WTC11 (cell line): ENCODE data around the gene UGGT1. TPM values are rescaled to one million over a fixed set of nuclear protein-coding genes. Genes with fewer than 3 reads are reported as not detected.

Experiments used
- ATAC-seq: fragments of 200-7000 bp; cut with Tn5 transposase; 2 replicates; pipeline ENCODE4 v1.10.0; 2021; ENCODE audit warnings: mild to moderate bottlenecking, moderate library complexity
- CTCF ChIA-PET: fragments of 300-600 bp; sonication (Branson Sonifier 250); formaldehyde crosslinking; loops from one replicate; lab custom pipeline; 2021; ENCODE audit warnings: antibody characterized with exemption; lab: Charles Lee
- POLR2A ChIA-PET: fragments of 350-600 bp; sonication (Branson Sonifier 250); formaldehyde crosslinking; loops from one replicate; lab custom pipeline; 2021; ENCODE audit warnings: antibody characterized with exemption; lab: Charles Lee
- DNase-seq: peaks from one replicate; pipeline ENCODE4 v3.0.0; 2021; ENCODE audit warnings: low spot score
- H3K27ac Mint-ChIP-seq: 2 replicates; pipeline ENCODE4 v1.8.0; 2021; ENCODE audit warnings: mixed read lengths
- H3K27me3 Mint-ChIP-seq: 2 replicates; pipeline ENCODE4 v1.8.0; 2021; ENCODE audit warnings: low read depth, mild to moderate bottlenecking, moderate library complexity, mixed read lengths
- H3K36me3 Mint-ChIP-seq: 2 replicates; pipeline ENCODE4 v1.8.0; 2021; ENCODE audit warnings: mixed read lengths
- H3K4me1 Mint-ChIP-seq: 2 replicates; pipeline ENCODE4 v1.8.0; 2022; ENCODE audit warnings: mixed read lengths
- H3K4me3 Mint-ChIP-seq: 2 replicates; pipeline ENCODE4 v1.8.0; 2021; ENCODE audit warnings: mild to moderate bottlenecking, moderate library complexity, mixed read lengths
- H3K9me3 Mint-ChIP-seq: 2 replicates; pipeline ENCODE4 v1.8.0; 2021; ENCODE audit warnings: mixed read lengths
- AR ChIP-seq: fragments of 250-450 bp; sonication (Bioruptor Pico); IDR thresholded peaks from 2 replicates; pipeline ENCODE4 v1.9.0; 2021; ENCODE audit warnings: mild to moderate bottlenecking
- ATF6 ChIP-seq: sonication (generic); formaldehyde crosslinking; IDR thresholded peaks from 2 replicates; pipeline ENCODE4 v1.8.1; 2023; ENCODE audit warnings: mild to moderate bottlenecking, missing genetic modification reagents
- CBFB ChIP-seq: sonication (generic); formaldehyde crosslinking; IDR thresholded peaks from 2 replicates; pipeline ENCODE4 v1.8.1; 2022; ENCODE audit warnings: mild to moderate bottlenecking, low read depth, missing genetic modification reagents
- ERG ChIP-seq: fragments of 250-450 bp; sonication (Bioruptor Pico); IDR thresholded peaks from 2 replicates; pipeline ENCODE4 v1.8.0; 2021; ENCODE audit warnings: mild to moderate bottlenecking
- ESRRA ChIP-seq: sonication (generic); formaldehyde crosslinking; IDR thresholded peaks from 2 replicates; pipeline ENCODE4 v1.8.1; 2022; ENCODE audit warnings: mild to moderate bottlenecking, missing genetic modification reagents, borderline replicate concordance
- FOXP1 ChIP-seq: sonication (generic); formaldehyde crosslinking; IDR thresholded peaks from 2 replicates; pipeline ENCODE4 v1.8.0; 2022; ENCODE audit warnings: missing genetic modification reagents, mild to moderate bottlenecking, moderate library complexity, borderline replicate concordance
- KAT7 ChIP-seq: sonication (generic); formaldehyde crosslinking; IDR thresholded peaks from 2 replicates; pipeline ENCODE4 v1.8.1; 2023; ENCODE audit warnings: missing genetic modification reagents, mild to moderate bottlenecking, borderline replicate concordance
- MAX ChIP-seq: sonication (generic); formaldehyde crosslinking; IDR thresholded peaks from 2 replicates; pipeline ENCODE4 v1.8.0; 2022; ENCODE audit warnings: mild to moderate bottlenecking, missing genetic modification reagents
- NFATC4 ChIP-seq: fragments of 250-450 bp; sonication (Bioruptor Pico); IDR thresholded peaks from 2 replicates; pipeline ENCODE4 v1.9.0; 2021; ENCODE audit warnings: mild to moderate bottlenecking
- RORB ChIP-seq: fragments of 250-450 bp; sonication (Bioruptor Pico); IDR thresholded peaks from 2 replicates; pipeline ENCODE4 v1.9.0; 2021; ENCODE audit warnings: mild to moderate bottlenecking
- SMAD4 ChIP-seq: sonication (generic); formaldehyde crosslinking; IDR thresholded peaks from 2 replicates; pipeline ENCODE4 v1.8.0; 2022; ENCODE audit warnings: mild to moderate bottlenecking, missing genetic modification reagents
- SOX15 ChIP-seq: fragments of 250-450 bp; sonication (Bioruptor Pico); IDR thresholded peaks from 2 replicates; pipeline ENCODE4 v1.9.0; 2021; ENCODE audit warnings: mild to moderate bottlenecking
- USF2 ChIP-seq: sonication (generic); formaldehyde crosslinking; IDR thresholded peaks from 2 replicates; pipeline ENCODE4 v1.8.1; 2023; ENCODE audit warnings: mild to moderate bottlenecking, missing genetic modification reagents, moderate library complexity
- ZBTB21 ChIP-seq: sonication (generic); formaldehyde crosslinking; IDR thresholded peaks from 2 replicates; pipeline ENCODE4 v1.8.1; 2023; ENCODE audit warnings: mild to moderate bottlenecking, missing genetic modification reagents, borderline replicate concordance
- ZBTB43 ChIP-seq: sonication (generic); formaldehyde crosslinking; IDR thresholded peaks from 2 replicates; pipeline ENCODE4 v1.8.1; 2023; ENCODE audit warnings: mild to moderate bottlenecking, missing genetic modification reagents
- ZNF219 ChIP-seq: sonication (generic); formaldehyde crosslinking; IDR thresholded peaks from 2 replicates; pipeline ENCODE4 v1.8.0; 2023; ENCODE audit warnings: missing genetic modification reagents, mild to moderate bottlenecking, borderline replicate concordance
- ZNF263 ChIP-seq: sonication (generic); formaldehyde crosslinking; IDR thresholded peaks from 2 replicates; pipeline ENCODE4 v1.8.1; 2022; ENCODE audit warnings: low read depth, mild to moderate bottlenecking, moderate library complexity, missing genetic modification reagents
- ZNF281 ChIP-seq: sonication (generic); formaldehyde crosslinking; IDR thresholded peaks from 2 replicates; pipeline ENCODE4 v1.8.0; 2023; ENCODE audit warnings: mild to moderate bottlenecking, missing genetic modification reagents
- ZNF416 ChIP-seq: fragments of 250-450 bp; sonication (Bioruptor Pico); IDR thresholded peaks from 2 replicates; pipeline ENCODE4 v1.9.0; 2021; ENCODE audit warnings: mild to moderate bottlenecking, inconsistent platforms
- ZNF671 ChIP-seq: fragments of 250-450 bp; sonication (Bioruptor Pico); IDR thresholded peaks from 2 replicates; pipeline ENCODE4 v1.8.0; 2021; ENCODE audit warnings: mild to moderate bottlenecking
- total RNA-seq: library from RNA; stranded (reverse); gene quantifications from 3 replicates; pipeline ENCODE4 v1.2.3, GENCODE V29; 2021

The UGGT1 gene
- total RNA-seq, 1 experiment from 2014 or later = 57.9 TPM

- ATAC-seq = no peak
- peaks cover 32% of the 10 kb centered on the region for H3K36me3 Mint-ChIP-seq
- ChIA-PET POLR2A (no interaction called here), CTCF (no interaction called here)
- H3K4me3 Mint-ChIP-seq = no peak overlapping the region
- no peak overlapping the region for H3K27ac Mint-ChIP-seq
- no peak for TF ChIP-seq CBFB
- no peak for TF ChIP-seq ZBTB21 (CRISPR knock-in tag)
- TF ChIP-seq ESRRA (CRISPR knock-in tag) = no peak
- TF ChIP-seq ZNF263 = no peak
- no peak for TF ChIP-seq MAX (CRISPR knock-in tag)
- H3K9me3 Mint-ChIP-seq = no peaks in the 10 kb centered on the region
- no peaks in the 10 kb centered on the region for H3K4me1 Mint-ChIP-seq
- no peaks in the 10 kb centered on the region for H3K27me3 Mint-ChIP-seq
- no peak for DNase-seq
Observed at GRCh38 chr2:128156812-128157211, 65.8 kb downstream of the UGGT1 start.

- peaks cover 35% of the 10 kb centered on the region for H3K36me3 Mint-ChIP-seq
- no peak overlapping the region for H3K27ac Mint-ChIP-seq
- POLR2A ChIA-PET = no interaction called here
- no peak for DNase-seq
- no peak overlapping the region for H3K4me3 Mint-ChIP-seq
- no peaks in the 10 kb centered on the region for H3K4me1 Mint-ChIP-seq
- TF ChIP-seq FOXP1 (CRISPR knock-in tag) = no peak
- no peak for TF ChIP-seq ZNF263
- TF ChIP-seq MAX (CRISPR knock-in tag) = no peak
- no peak for TF ChIP-seq ZNF671 (CRISPR knock-in tag)
- no peak for TF ChIP-seq NFATC4 (CRISPR knock-in tag)
- no peak for TF ChIP-seq ERG (CRISPR knock-in tag)
- TF ChIP-seq KAT7 (CRISPR knock-in tag) = no peak
- TF ChIP-seq ZBTB43 (CRISPR knock-in tag) = no peak
- TF ChIP-seq ZNF416 = no peak
- TF ChIP-seq USF2 (CRISPR knock-in tag) = no peak
- TF ChIP-seq ATF6 = no peak
- TF ChIP-seq RORB (CRISPR knock-in tag) = no peak
- no peak for TF ChIP-seq AR (CRISPR knock-in tag)
- TF ChIP-seq SOX15 (CRISPR knock-in tag) = no peak
- no peak for TF ChIP-seq ZNF281 (CRISPR knock-in tag)
- no peak for TF ChIP-seq SMAD4 (CRISPR knock-in tag)
- TF ChIP-seq ZNF219 = no peak
- no peak for TF ChIP-seq ZBTB21 (CRISPR knock-in tag)
- ATAC-seq = no peak
- CTCF ChIA-PET = no interaction called here
- no peaks in the 10 kb centered on the region for H3K9me3 Mint-ChIP-seq
- H3K27me3 Mint-ChIP-seq = no peaks in the 10 kb centered on the region
Observed at GRCh38 chr2:128157644-128158043, 66.6 kb downstream of the UGGT1 start.
